ENCODE data around the gene DHX35.

Gene DHX35

GRCh38 chr20:39048000-39048696 is 86.0 kb downstream of the DHX35 start:
- H3K9me3 ChIP-seq (ENCODE audit: low read length): no peaks in the 10 kb centered on the region
- no peaks in the 10 kb centered on the region for H3K36me3 ChIP-seq (ENCODE audit: insufficient read depth, low read length)
- H3K27me3 ChIP-seq (ENCODE audit: control insufficient read depth in 1 of 2, insufficient read depth in 2 of 2, low read length in 2 of 2): no peaks in the 10 kb centered on the region
- H3K27ac ChIP-seq (ENCODE audit: low read depth, low read length): no peak overlapping the region
- no peak overlapping the region for H3K4me3 ChIP-seq (ENCODE audit: low read depth in 1 of 2, low read length in 2 of 2)
- peaks cover 12% of the 10 kb centered on the region for H3K4me1 ChIP-seq (ENCODE audit: insufficient read depth, low read length)
- H3K9ac ChIP-seq (ENCODE audit: low read length): no peak overlapping the region

- Histone ChIP-seq H3K4me1 (ENCODE audit: insufficient read depth, low read length) (peaks cover 12% of the 10 kb centered on the region), H3K36me3 (ENCODE audit: insufficient read depth, low read length) (no peaks in the 10 kb centered on the region), H3K27ac (ENCODE audit: low read depth, low read length) (peak overlapping the region; percentile 61), H3K9me3 (ENCODE audit: low read length) (no peaks in the 10 kb centered on the region), H3K27me3 (ENCODE audit: control insufficient read depth in 1 of 2, insufficient read depth in 2 of 2, low read length in 2 of 2) (no peaks in the 10 kb centered on the region), H3K9ac (ENCODE audit: low read length) (no peak overlapping the region), H3K4me3 (ENCODE audit: low read depth in 1 of 2, low read length in 2 of 2) (peak overlapping the region in 1 of 2 donors; percentile 93)
Measured at GRCh38 chr20:39049148-39049547, 87.0 kb downstream of the DHX35 start.

- no peaks in the 10 kb centered on the region for H3K36me3 ChIP-seq (ENCODE audit: insufficient read depth, low read length)
- no peaks in the 10 kb centered on the region for H3K9me3 ChIP-seq (ENCODE audit: low read length)
- peak overlapping the region; percentile 72 to 93 for H3K4me3 ChIP-seq (ENCODE audit: low read depth in 1 of 2, low read length in 2 of 2)
- H3K4me1 ChIP-seq (ENCODE audit: insufficient read depth, low read length): peaks cover 12% of the 10 kb centered on the region
- peak overlapping the region; percentile 61 for H3K27ac ChIP-seq (ENCODE audit: low read depth, low read length)
- H3K9ac ChIP-seq (ENCODE audit: low read length): peak overlapping the region; percentile 54
- H3K27me3 ChIP-seq (ENCODE audit: control insufficient read depth in 1 of 2, insufficient read depth in 2 of 2, low read length in 2 of 2): no peaks in the 10 kb centered on the region
Measured at GRCh38 chr20:39049684-39050554, 87.8 kb downstream of the DHX35 start.

GRCh38 chr20:39050555-39050902 is 88.4 kb downstream of the DHX35 start:
- Histone ChIP-seq H3K27me3 (ENCODE audit: control insufficient read depth in 1 of 2, insufficient read depth in 2 of 2, low read length in 2 of 2) (no peaks in the 10 kb centered on the region), H3K27ac (ENCODE audit: low read depth, low read length) (peak overlapping the region; percentile 10), H3K4me1 (ENCODE audit: insufficient read depth, low read length) (peaks cover 12% of the 10 kb centered on the region), H3K4me3 (ENCODE audit: low read depth in 1 of 2, low read length in 2 of 2) (peak overlapping the region; percentile 72 to 93), H3K36me3 (ENCODE audit: insufficient read depth, low read length) (no peaks in the 10 kb centered on the region), H3K9ac (ENCODE audit: low read length) (no peak overlapping the region), H3K9me3 (ENCODE audit: low read length) (no peaks in the 10 kb centered on the region)

- Histone ChIP-seq H3K4me1 (ENCODE audit: insufficient read depth, low read length) (peaks cover 12% of the 10 kb centered on the region), H3K4me3 (ENCODE audit: low read depth in 1 of 2, low read length in 2 of 2) (no peak overlapping the region), H3K9ac (ENCODE audit: low read length) (no peak overlapping the region), H3K27ac (ENCODE audit: low read depth, low read length) (no peak overlapping the region), H3K27me3 (ENCODE audit: control insufficient read depth in 1 of 2, insufficient read depth in 2 of 2, low read length in 2 of 2) (no peaks in the 10 kb centered on the region), H3K36me3 (ENCODE audit: insufficient read depth, low read length) (no peaks in the 10 kb centered on the region), H3K9me3 (ENCODE audit: low read length) (no peaks in the 10 kb centered on the region)
Measured at GRCh38 chr20:39052676-39053075, 90.5 kb downstream of the DHX35 start.

- Histone ChIP-seq H3K36me3 (ENCODE audit: insufficient read depth, low read length) (no peaks in the 10 kb centered on the region), H3K9ac (ENCODE audit: low read length) (no peak overlapping the region), H3K9me3 (ENCODE audit: low read length) (no peaks in the 10 kb centered on the region), H3K27ac (ENCODE audit: low read depth, low read length) (no peak overlapping the region), H3K4me1 (ENCODE audit: insufficient read depth, low read length) (no peaks in the 10 kb centered on the region), H3K4me3 (ENCODE audit: low read depth in 1 of 2, low read length in 2 of 2) (no peak overlapping the region), H3K27me3 (ENCODE audit: control insufficient read depth in 1 of 2, insufficient read depth in 2 of 2, low read length in 2 of 2) (no peaks in the 10 kb centered on the region)
Measured at GRCh38 chr20:39057143-39057542, 95.0 kb downstream of the DHX35 start.

- H3K9ac ChIP-seq (ENCODE audit: low read length): no peak overlapping the region
- H3K36me3 ChIP-seq (ENCODE audit: insufficient read depth, low read length): no peaks in the 10 kb centered on the region
- no peak overlapping the region for H3K27ac ChIP-seq (ENCODE audit: low read depth, low read length)
- no peaks in the 10 kb centered on the region for H3K27me3 ChIP-seq (ENCODE audit: control insufficient read depth in 1 of 2, insufficient read depth in 2 of 2, low read length in 2 of 2)
- no peak overlapping the region for H3K4me3 ChIP-seq (ENCODE audit: low read depth in 1 of 2, low read length in 2 of 2)
- H3K4me1 ChIP-seq (ENCODE audit: insufficient read depth, low read length): no peaks in the 10 kb centered on the region
- no peaks in the 10 kb centered on the region for H3K9me3 ChIP-seq (ENCODE audit: low read length)
Measured at GRCh38 chr20:39057911-39058310, 95.8 kb downstream of the DHX35 start.

GRCh38 chr20:39059036-39059435 is 96.9 kb downstream of the DHX35 start:
- no peaks in the 10 kb centered on the region for H3K9me3 ChIP-seq (ENCODE audit: low read length)
- no peaks in the 10 kb centered on the region for H3K36me3 ChIP-seq (ENCODE audit: insufficient read depth, low read length)
- H3K4me3 ChIP-seq (ENCODE audit: low read depth in 1 of 2, low read length in 2 of 2): no peak overlapping the region
- no peak overlapping the region for H3K27ac ChIP-seq (ENCODE audit: low read depth, low read length)
- no peaks in the 10 kb centered on the region for H3K4me1 ChIP-seq (ENCODE audit: insufficient read depth, low read length)
- no peaks in the 10 kb centered on the region for H3K27me3 ChIP-seq (ENCODE audit: control insufficient read depth in 1 of 2, insufficient read depth in 2 of 2, low read length in 2 of 2)
- no peak overlapping the region for H3K9ac ChIP-seq (ENCODE audit: low read length)

- Histone ChIP-seq H3K27me3 (ENCODE audit: control insufficient read depth in 1 of 2, insufficient read depth in 2 of 2, low read length in 2 of 2) (peaks cover 0 to 4% of the 10 kb centered on the region in 2 donors), H3K27ac (ENCODE audit: low read depth, low read length) (no peak overlapping the region), H3K4me1 (ENCODE audit: insufficient read depth, low read length) (no peaks in the 10 kb centered on the region)
Measured at GRCh38 chr20:39066471-39067242, 104.5 kb downstream of the DHX35 start.

GRCh38 chr20:39067526-39068216 is 105.5 kb downstream of the DHX35 start:
- Histone ChIP-seq H3K4me1 (ENCODE audit: insufficient read depth, low read length) (no peaks in the 10 kb centered on the region), H3K27me3 (ENCODE audit: control insufficient read depth in 1 of 2, insufficient read depth in 2 of 2, low read length in 2 of 2) (peaks cover 0 to 11% of the 10 kb centered on the region in 2 donors), H3K9ac (ENCODE audit: low read length) (no peak overlapping the region), H3K36me3 (ENCODE audit: insufficient read depth, low read length) (no peaks in the 10 kb centered on the region), H3K9me3 (ENCODE audit: low read length) (no peaks in the 10 kb centered on the region), H3K4me3 (ENCODE audit: low read depth in 1 of 2, low read length in 2 of 2) (no peak overlapping the region), H3K27ac (ENCODE audit: low read depth, low read length) (no peak overlapping the region)

More at GRCh38 chr20:39066471-39067242, 104.5 kb downstream of the DHX35 start:
- H3K36me3 ChIP-seq (ENCODE audit: insufficient read depth, low read length): no peaks in the 10 kb centered on the region
- H3K9ac ChIP-seq (ENCODE audit: low read length): no peak overlapping the region
- no peak overlapping the region for H3K4me3 ChIP-seq (ENCODE audit: low read depth in 1 of 2, low read length in 2 of 2)
- no peaks in the 10 kb centered on the region for H3K9me3 ChIP-seq (ENCODE audit: low read length)

GRCh38 chr20:39069976-39070375 is 107.8 kb downstream of the DHX35 start:
- no peaks in the 10 kb centered on the region for H3K4me1 ChIP-seq (ENCODE audit: insufficient read depth, low read length)
- no peak overlapping the region for H3K4me3 ChIP-seq (ENCODE audit: low read depth in 1 of 2, low read length in 2 of 2)
- no peaks in the 10 kb centered on the region for H3K9me3 ChIP-seq (ENCODE audit: low read length)
- peaks cover 0 to 11% of the 10 kb centered on the region in 2 donors for H3K27me3 ChIP-seq (ENCODE audit: control insufficient read depth in 1 of 2, insufficient read depth in 2 of 2, low read length in 2 of 2)
- H3K36me3 ChIP-seq (ENCODE audit: insufficient read depth, low read length): no peaks in the 10 kb centered on the region
- H3K9ac ChIP-seq (ENCODE audit: low read length): no peak overlapping the region
- H3K27ac ChIP-seq (ENCODE audit: low read depth, low read length): no peak overlapping the region
